AG04449 (cell line): Measurements from ENCODE around the gene S100A5.

Experiments
- CTCF ChIA-PET: fragments of 350-600 bp; formaldehyde crosslinking; extraction: SDS; loops from one replicate; lab custom pipeline; 2021; ENCODE audit warnings: antibody characterized with exemption; lab: Yijun Ruan, JAX
- POLR2A ChIA-PET: fragments of 400-600, 350-600 bp; formaldehyde crosslinking; extraction: SDS; loops from one replicate; lab custom pipeline; 2020; ENCODE audit warnings: antibody characterized with exemption, inconsistent platforms; lab: Yijun Ruan, JAX
- DNase-seq: peaks from one replicate; pipeline ENCODE4 v3.0.0-alpha.2; 2010; ENCODE audit warnings: low read depth, low spot score
- H3K4me3 ChIP-seq: 2 replicates; pipeline ENCODE4 v1.5.1; 2011; ENCODE audit warnings: low read depth, mild to moderate bottlenecking, control low read depth, low read length
- TF ChIP-seq, protein P1 (sequence below): IDR thresholded peaks from one replicate; pipeline ENCODE4 v1.5.1; 2011; ENCODE audit warnings: mild to moderate bottlenecking, moderate library complexity, low read length, control low read depth, inconsistent platforms; ENCODE audit not compliant: insufficient read depth; ENCODE audit errors: missing control alignments

The S100A5 gene

DNA sequence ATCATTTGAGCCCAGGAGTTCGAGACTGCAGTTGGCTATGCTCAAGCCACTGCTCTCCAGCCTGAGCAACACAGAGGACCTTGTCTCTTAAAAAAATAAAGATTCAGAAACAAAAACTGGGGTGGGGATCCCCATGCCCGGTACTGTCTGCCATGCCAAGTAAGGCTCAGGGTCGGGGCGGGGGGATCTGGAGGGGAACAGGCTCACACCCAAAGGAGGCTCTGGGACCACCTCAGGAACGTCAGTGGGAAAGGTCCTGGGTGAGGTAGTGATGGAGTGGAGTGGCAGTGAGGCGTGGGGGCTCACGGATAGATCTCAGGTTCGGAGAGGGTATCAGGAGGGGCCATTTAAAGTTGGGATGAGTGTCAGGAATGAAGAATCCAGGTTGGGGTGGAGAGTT is 5.6 kb upstream of the S100A5 start:
- ChIA-PET CTCF (interaction anchor here (1.7 to 7.1 kb wide), 2 partner anchors 13 to 18 kb away, joined by 4 to 80 read pairs; partner anchors contain the start of gene S100A6), POLR2A (interaction anchor here (2.5 to 5.0 kb wide), 3 partner anchors 12 to 22 kb away, joined by 13 to 128 read pairs (median 28); partner anchors contain the start of genes S100A2 and S100A6)
- DNase-seq: no peak
- TF ChIP-seq, protein P1, sequence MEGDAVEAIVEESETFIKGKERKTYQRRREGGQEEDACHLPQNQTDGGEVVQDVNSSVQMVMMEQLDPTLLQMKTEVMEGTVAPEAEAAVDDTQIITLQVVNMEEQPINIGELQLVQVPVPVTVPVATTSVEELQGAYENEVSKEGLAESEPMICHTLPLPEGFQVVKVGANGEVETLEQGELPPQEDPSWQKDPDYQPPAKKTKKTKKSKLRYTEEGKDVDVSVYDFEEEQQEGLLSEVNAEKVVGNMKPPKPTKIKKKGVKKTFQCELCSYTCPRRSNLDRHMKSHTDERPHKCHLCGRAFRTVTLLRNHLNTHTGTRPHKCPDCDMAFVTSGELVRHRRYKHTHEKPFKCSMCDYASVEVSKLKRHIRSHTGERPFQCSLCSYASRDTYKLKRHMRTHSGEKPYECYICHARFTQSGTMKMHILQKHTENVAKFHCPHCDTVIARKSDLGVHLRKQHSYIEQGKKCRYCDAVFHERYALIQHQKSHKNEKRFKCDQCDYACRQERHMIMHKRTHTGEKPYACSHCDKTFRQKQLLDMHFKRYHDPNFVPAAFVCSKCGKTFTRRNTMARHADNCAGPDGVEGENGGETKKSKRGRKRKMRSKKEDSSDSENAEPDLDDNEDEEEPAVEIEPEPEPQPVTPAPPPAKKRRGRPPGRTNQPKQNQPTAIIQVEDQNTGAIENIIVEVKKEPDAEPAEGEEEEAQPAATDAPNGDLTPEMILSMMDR: no peak
- no peak overlapping the region; the same call in 1 of the 2 replicates for H3K4me3 ChIP-seq

DNA sequence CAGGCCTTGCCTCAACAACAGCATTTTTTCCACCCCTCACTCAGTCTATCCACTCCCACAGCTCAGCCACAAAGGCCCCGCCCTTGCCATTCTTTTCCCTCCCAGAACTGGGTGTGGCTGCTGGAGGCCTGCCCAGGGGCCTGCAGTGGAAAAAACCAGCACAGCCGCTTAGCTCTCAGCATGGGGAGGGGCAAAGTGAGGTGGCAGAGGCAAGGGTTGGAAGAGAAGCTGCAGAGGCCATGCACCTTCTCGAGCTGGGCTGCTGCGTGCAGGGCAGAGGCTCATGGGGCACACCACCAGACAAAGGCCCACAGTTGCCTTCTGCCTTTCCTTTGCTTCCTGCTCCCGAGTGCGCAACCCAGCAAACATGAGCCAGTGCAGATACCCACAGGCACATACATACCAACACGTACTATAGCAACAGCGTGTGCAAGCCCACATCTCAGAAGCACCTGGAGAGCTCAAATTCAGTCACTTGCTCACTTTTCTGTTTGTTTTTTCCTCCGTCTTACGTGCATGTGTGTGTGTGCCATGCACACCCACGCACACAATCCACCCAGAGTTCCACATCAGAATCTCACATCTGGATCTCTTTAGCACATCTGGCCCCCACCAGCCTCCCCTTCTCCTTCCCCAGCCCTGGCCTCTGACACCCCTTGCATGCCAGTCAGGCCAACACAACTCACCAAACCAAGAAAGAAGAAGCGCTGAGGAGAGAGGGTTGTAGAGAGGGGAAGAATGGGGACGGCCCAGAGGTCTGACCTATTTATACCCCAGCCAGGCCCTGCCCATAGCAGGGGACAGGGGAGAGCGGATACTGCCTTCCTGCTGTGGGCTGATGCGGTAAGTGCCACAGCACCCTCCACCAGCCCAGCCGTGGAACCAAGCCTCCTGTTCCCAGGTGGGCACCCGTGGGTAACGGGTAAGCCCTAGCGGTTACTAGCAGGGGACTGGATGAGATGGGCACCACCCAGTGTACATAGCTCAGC is 4.6 kb upstream of the S100A5 start, which contains the start of gene S100A4:
Gene S100A4 (minus strand): TSS at position 740 of the 989 bp plus-strand sequence. CDS start 1,012 bp downstream, outside the sequence.
- peak; percentile 65 for DNase-seq
- ChIA-PET CTCF (interaction anchor here (0.9 to 7.1 kb wide), 12 partner anchors 11 to 132 kb away, joined by 3 to 80 read pairs (median 8); partner anchors contain the start of genes CHTOP, S100A13 and S100A6), POLR2A (interaction anchor here (0.6 to 5.0 kb wide), 8 partner anchors 11 to 447 kb away, joined by 3 to 128 read pairs (median 6); partner anchors contain the start of genes CHTOP, S100A13, S100A16 and S100A2)
- TF ChIP-seq, protein P1: no peak
- H3K4me3 ChIP-seq: peak within 1 kb of the TSS; percentile 56

DNA sequence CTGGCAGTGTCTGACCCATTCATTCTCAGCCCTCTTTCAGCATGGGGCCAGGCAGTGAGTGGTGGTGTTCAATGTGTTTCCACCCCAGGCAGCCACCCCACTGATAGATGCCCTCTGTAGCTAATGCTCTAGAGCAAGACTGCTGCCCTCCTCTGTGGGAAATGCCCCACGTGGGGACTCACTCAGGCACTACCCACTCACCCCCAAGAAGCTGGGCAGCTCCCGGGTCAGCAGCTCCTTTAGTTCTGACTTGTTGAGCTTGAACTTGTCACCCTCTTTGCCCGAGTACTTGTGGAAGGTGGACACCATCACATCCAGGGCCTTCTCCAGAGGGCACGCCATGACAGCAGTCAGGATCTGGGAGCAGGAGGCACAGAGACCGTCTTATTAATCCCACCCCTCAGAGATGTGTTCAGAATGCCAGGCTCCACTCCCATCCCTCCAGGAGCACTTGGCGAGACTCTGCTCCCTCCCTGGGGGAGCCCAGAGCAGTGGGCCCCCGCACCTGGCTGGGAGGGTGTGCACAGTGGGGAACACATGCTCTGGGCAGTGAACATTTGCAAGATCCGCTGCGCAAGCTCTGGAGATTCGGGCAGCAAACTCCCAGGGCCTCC is 3.8 kb upstream of the S100A5 start:
- CTCF ChIA-PET: interaction anchor here (0.9 to 7.1 kb wide), 12 partner anchors 11 to 133 kb away, joined by 3 to 80 read pairs (median 8); partner anchors contain the start of genes CHTOP, S100A13 and S100A6
- POLR2A ChIA-PET: interaction anchor here (0.7 to 5.0 kb wide), 7 partner anchors 11 to 89 kb away, joined by 3 to 128 read pairs (median 8); partner anchors contain the start of genes CHTOP, S100A13, S100A16 and S100A2
- no peak for DNase-seq
- TF ChIP-seq, protein P1: no peak
- H3K4me3 ChIP-seq: peak overlapping the region; percentile 56

DNA sequence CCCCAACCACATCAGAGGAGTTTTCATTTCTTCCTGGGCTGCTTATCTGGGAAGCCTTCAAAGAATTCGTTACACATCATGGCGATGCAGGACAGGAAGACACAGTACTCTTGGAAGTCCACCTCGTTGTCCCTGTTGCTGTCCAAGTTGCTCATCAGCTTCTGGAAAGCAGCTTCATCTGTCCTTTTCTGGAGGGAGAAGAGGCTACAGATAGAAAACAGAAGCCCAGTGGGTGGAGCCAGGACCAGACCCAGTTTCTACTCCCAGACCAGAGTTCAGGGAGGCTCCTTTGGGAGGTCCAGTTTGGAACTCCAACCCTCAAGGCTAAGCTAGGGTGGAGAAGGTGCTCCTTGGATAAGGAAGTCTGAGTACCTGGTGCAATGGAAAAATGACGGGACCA is 3.0 kb upstream of the S100A5 start:
- H3K4me3 ChIP-seq: peak overlapping the region; percentile 15
- ChIA-PET POLR2A (interaction anchor here (1.1 to 5.0 kb wide), 5 partner anchors 10 to 84 kb away, joined by 3 to 128 read pairs (median 13); partner anchors contain the start of genes S100A13, S100A2 and S100A6), CTCF (interaction anchor here (1.0 to 7.1 kb wide), 10 partner anchors 10 to 78 kb away, joined by 3 to 80 read pairs (median 10); partner anchors contain the start of gene S100A6)
- TF ChIP-seq, protein P1: no peak
- DNase-seq: no peak

DNA sequence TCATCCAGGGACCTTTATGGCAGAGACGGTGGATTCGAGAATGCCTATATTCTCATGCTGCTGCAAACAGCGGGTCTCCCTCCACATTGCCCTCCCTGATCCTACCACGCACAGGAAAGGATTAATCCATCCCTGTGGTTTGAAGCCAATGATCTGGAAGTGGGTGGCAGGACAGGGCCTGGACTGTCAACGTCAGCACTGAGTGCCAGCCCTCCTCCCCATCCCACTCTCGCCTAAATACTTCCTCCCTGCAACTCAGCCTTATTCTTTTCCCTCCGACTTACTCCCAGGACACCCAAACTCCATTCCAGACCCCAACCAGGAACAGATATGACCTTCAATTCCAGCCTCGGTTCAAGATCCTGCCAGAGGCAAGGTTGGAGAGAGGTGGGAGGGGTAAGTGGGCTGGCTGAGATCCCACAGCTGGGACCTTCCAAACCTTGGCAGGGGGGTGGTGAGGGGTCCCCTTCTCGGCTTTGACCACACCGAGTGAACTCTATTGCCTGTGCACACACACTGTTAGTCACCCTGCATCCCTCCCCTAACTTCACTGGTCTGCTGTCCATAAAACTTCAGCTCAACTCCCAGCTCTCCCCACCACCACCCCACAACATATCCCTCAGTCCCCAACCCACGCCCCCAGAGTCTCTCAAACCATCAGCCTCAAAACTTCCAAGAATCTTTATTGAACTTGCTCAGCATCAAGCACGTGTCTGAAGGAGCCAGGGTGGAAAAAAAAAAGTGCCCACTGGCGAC is 2.4 kb upstream of the S100A5 start:
- no peak for DNase-seq
- POLR2A ChIA-PET: interaction anchor here (1.1 to 5.0 kb wide), 3 partner anchors 9 to 84 kb away, joined by 5 to 128 read pairs (median 5); partner anchors contain the start of genes S100A13 and S100A6
- CTCF ChIA-PET: interaction anchor here (1.0 to 7.1 kb wide), 6 partner anchors 10 to 74 kb away, joined by 3 to 80 read pairs (median 10); partner anchors contain the start of gene S100A6
- H3K4me3 ChIP-seq: no peak overlapping the region; the same call in 1 of the 2 replicates
- TF ChIP-seq, protein P1: no peak
